Liver (tissue), 3 donors: ENCODE measurements around the gene SPATA16.

Experiments used
- ATF3 ChIP-seq: IDR thresholded peaks from 2 replicates; pipeline ENCODE4 v1.6.1; 2016; ENCODE audit warnings: antibody characterized with exemption
- CTCF ChIP-seq: fragments of 150-350 bp; IDR thresholded peaks from 2 replicates; pipeline ENCODE4 v1.5.1; 2017; ENCODE audit warnings: improper control_type of control experiment, low read depth, low read length; ENCODE audit not compliant: missing input control
- EGR1 ChIP-seq, 2 donors: IDR thresholded peaks; 2 replicates each; pipeline ENCODE4 v1.6.1; 2016 to 2018; ENCODE audit warnings: antibody characterized with exemption in 2 of 2, low read depth in 2 of 2
- FOXA1 ChIP-seq: IDR thresholded peaks from 2 replicates; pipeline ENCODE4 v1.6.1; 2016; ENCODE audit warnings: antibody characterized with exemption
- HNF4A ChIP-seq, 2 donors: conservative IDR thresholded peaks; 2 replicates each; pipeline ENCODE4 v1.6.1; 2016; ENCODE audit warnings: antibody characterized with exemption in 2 of 2, mild to moderate bottlenecking in 2 of 2
- JUND ChIP-seq, 2 donors: IDR thresholded peaks; 2 replicates each; pipeline ENCODE4 v1.6.1; 2016; ENCODE audit warnings: antibody characterized with exemption in 2 of 2
- MAX ChIP-seq: IDR thresholded peaks from 2 replicates; pipeline ENCODE4 v1.6.1; 2016; ENCODE audit warnings: antibody characterized with exemption
- NR2F2 ChIP-seq: IDR thresholded peaks from 2 replicates; pipeline ENCODE4 v1.6.1; 2016; ENCODE audit warnings: antibody characterized with exemption
- RAD21 ChIP-seq, 2 donors: IDR thresholded peaks; 2 replicates each; pipeline ENCODE4 v1.6.1; 2016; ENCODE audit warnings: antibody characterized with exemption in 2 of 2, mild to moderate bottlenecking in 2 of 2
- REST ChIP-seq: IDR thresholded peaks from 2 replicates; pipeline ENCODE4 v1.6.1; 2016; ENCODE audit warnings: antibody characterized with exemption, mild to moderate bottlenecking
- SP1 ChIP-seq: IDR thresholded peaks from 2 replicates; pipeline ENCODE4 v1.6.1; 2018; ENCODE audit warnings: antibody characterized with exemption, mild to moderate bottlenecking
- YY1 ChIP-seq: IDR thresholded peaks from 2 replicates; pipeline ENCODE4 v1.6.1; 2016; ENCODE audit warnings: antibody characterized with exemption, mild to moderate bottlenecking
- donor health status: healthy.
- donor health status: healthy.

- TF ChIP-seq CTCF, result no peak
- TF ChIP-seq NR2F2, result no peak
- TF ChIP-seq EGR1 (IDR thresholded peaks at IDR 0.05; ENCODE audit: low read depth in 2 of 2), result no peak
- no peak for TF ChIP-seq MAX
- no peak for TF ChIP-seq SP1
- TF ChIP-seq REST, result no peak
- TF ChIP-seq JUND (IDR thresholded peaks at IDR 0.05), result no peak
- no peak for TF ChIP-seq HNF4A (conservative IDR thresholded peaks at IDR 0.05)
- no peak for TF ChIP-seq YY1
- no peak for TF ChIP-seq ATF3
- TF ChIP-seq FOXA1, result no peak
- no peak for TF ChIP-seq RAD21 (IDR thresholded peaks at IDR 0.05)
These were observed 113.6 kb downstream of the SPATA16 start for GRCh38 chr3:173027429-173027828.
